T1000 (cell line): Measurements from ENCODE around the gene F2R.
"Not testable (repeated sequence)": the region's sequence is repeated elsewhere in the genome, so short reads cannot be mapped to it uniquely, and the experiment has no call there.

Experiments used
- DNase-seq: peaks from one replicate; lab custom pipeline; 2025; ENCODE audit warnings: mixed read lengths; lab: John Stamatoyannopoulos, UW

Gene F2R

GRCh38 chr5:76718880-76719279 is 3.0 kb downstream of the F2R start:
- DNase-seq: no peak

- no peak for DNase-seq
Measured at GRCh38 chr5:76720988-76721569, 5.2 kb downstream of the F2R start.

GRCh38 chr5:76723266-76723665 is 7.3 kb downstream of the F2R start:
- no peak for DNase-seq

GRCh38 chr5:76723906-76724305 is 8.0 kb downstream of the F2R start:
- DNase-seq: no peak

- DNase-seq: no peak
Measured at GRCh38 chr5:76724871-76725270, 8.9 kb downstream of the F2R start.

GRCh38 chr5:76728965-76729364 is 13.0 kb downstream of the F2R start:
- no peak for DNase-seq

- no peak for DNase-seq
Measured at GRCh38 chr5:76729373-76730290, 13.7 kb downstream of the F2R start.

GRCh38 chr5:76732405-76733048 is 16.6 kb downstream of the F2R start:
- no peak for DNase-seq

- DNase-seq: no peak
Measured at GRCh38 chr5:76733049-76733417, 17.1 kb downstream of the F2R start.

GRCh38 chr5:76735762-76736545 is 20.0 kb downstream of the F2R start:
- no peak for DNase-seq

- DNase-seq: no peak
Measured at GRCh38 chr5:76736679-76737556, 21.0 kb downstream of the F2R start.

- no peak for DNase-seq
Measured at GRCh38 chr5:76737846-76738245, 21.9 kb downstream of the F2R start.

- not testable (repeated sequence) for DNase-seq
Measured at GRCh38 chr5:76741506-76741905, 25.6 kb downstream of the F2R start.

- peak; percentile 13 for DNase-seq
Measured at GRCh38 chr5:76742583-76742982, 26.7 kb downstream of the F2R start.

- DNase-seq: no peak
Measured at GRCh38 chr5:76744632-76745031, 28.7 kb downstream of the F2R start.

- no peak for DNase-seq
Measured at GRCh38 chr5:76745670-76746069, 29.7 kb downstream of the F2R start.

- DNase-seq: no peak
Measured at GRCh38 chr5:76746677-76747076, 30.8 kb downstream of the F2R start.

- no peak for DNase-seq
Measured at GRCh38 chr5:76747706-76748105, 31.8 kb downstream of the F2R start.

GRCh38 chr5:76751291-76751690 is 35.4 kb downstream of the F2R start:
- no peak for DNase-seq

GRCh38 chr5:76754668-76755078 is 38.7 kb downstream of the F2R start:
- no peak for DNase-seq
